ENCODE measurements around the gene SWT1. TPM values are rescaled to one million over a fixed set of nuclear protein-coding genes. Genes with fewer than 3 reads are reported as not detected.

SWT1 gene
- total RNA-seq: 6.6 and 10.1 TPM in 2 replicates

GRCh38 chr1:185156854-185157598, at the start of gene SWT1, which contains the start of gene TRMT1L:
SWT1 (plus strand) TSS chr1:185157167; CDS start chr1:185160842, 3,675 bp downstream.
TRMT1L (minus strand) TSS chr1:185156953; CDS start chr1:185156712, 241 bp downstream.

GRCh38 chr1:185317034-185317885, 160.3 kb downstream of the SWT1 start, which contains the start of gene IVNS1ABP:
IVNS1ABP (minus strand) TSS chr1:185317243; CDS start chr1:185309493, 7,750 bp downstream.

Small RNA genes lying within 50 kb of the gene (small RNA-seq; reads per million reads assigned to genes)
- gene RF00019: not detected

Other genes starting within 250 kb of the SWT1 start
- 44.8 and 56.3 TPM in 2 replicates for gene NIBAN1, start 182.7 kb upstream of the SWT1 start, total RNA-seq
- 27.3 and 31.0 TPM in 2 replicates for gene RNF2, start 111.6 kb upstream of the SWT1 start, total RNA-seq
- 17.7 and 17.8 TPM in 2 replicates for gene TRMT1L, start 214 bp upstream of the SWT1 start, total RNA-seq
- 46.3 and 64.3 TPM in 2 replicates for gene IVNS1ABP, start 160.1 kb downstream of the SWT1 start, total RNA-seq